ENCODE results near the gene PTPRD.

The PTPRD gene

GRCh38 chr9:8782237-8782636, 1830.6 kb downstream of the PTPRD start:
- Histone ChIP-seq H3K4me2 (ENCODE audit: low read depth, low read length, poor library complexity, severe bottlenecking) (no peak overlapping the region), H3K4me1 (ENCODE audit: insufficient read depth, low read length, poor library complexity, severe bottlenecking) (peaks cover 26% of the 10 kb centered on the region), H3K4me3 (ENCODE audit: low read length, poor library complexity, severe bottlenecking) (no peak overlapping the region), H3K27me3 (ENCODE audit: insufficient read depth, low read length, poor library complexity, severe bottlenecking) (no peaks in the 10 kb centered on the region), H3K9ac (ENCODE audit: low read depth, low read length, poor library complexity, severe bottlenecking) (no peak overlapping the region), H3K9me2 (replicated peaks; ENCODE audit: low read depth, low read length) (no peaks in the 10 kb centered on the region), H2AFZ (ENCODE audit: low read length) (no peak overlapping the region), H3K9me3 (ENCODE audit: insufficient read depth, low read depth, low read length) (no peaks in the 10 kb centered on the region), H3K79me2 (ENCODE audit: insufficient read depth, low read length) (peaks cover 100% of the 10 kb centered on the region), H3F3A (ENCODE audit: low read depth) (no peaks in the 10 kb centered on the region), H3K36me3 (ENCODE audit: insufficient read depth, low read length) (peaks cover 12% of the 10 kb centered on the region; the same call in 1 of the 2 replicates), H4K20me1 (ENCODE audit: insufficient read depth, low read length, poor library complexity, severe bottlenecking) (peaks cover 43% of the 10 kb centered on the region)
- no peak for TF ChIP-seq EZH2phosphoT487 (IDR thresholded peaks at IDR 0.05; ENCODE audit: borderline replicate concordance)
- TF ChIP-seq, protein P1, sequence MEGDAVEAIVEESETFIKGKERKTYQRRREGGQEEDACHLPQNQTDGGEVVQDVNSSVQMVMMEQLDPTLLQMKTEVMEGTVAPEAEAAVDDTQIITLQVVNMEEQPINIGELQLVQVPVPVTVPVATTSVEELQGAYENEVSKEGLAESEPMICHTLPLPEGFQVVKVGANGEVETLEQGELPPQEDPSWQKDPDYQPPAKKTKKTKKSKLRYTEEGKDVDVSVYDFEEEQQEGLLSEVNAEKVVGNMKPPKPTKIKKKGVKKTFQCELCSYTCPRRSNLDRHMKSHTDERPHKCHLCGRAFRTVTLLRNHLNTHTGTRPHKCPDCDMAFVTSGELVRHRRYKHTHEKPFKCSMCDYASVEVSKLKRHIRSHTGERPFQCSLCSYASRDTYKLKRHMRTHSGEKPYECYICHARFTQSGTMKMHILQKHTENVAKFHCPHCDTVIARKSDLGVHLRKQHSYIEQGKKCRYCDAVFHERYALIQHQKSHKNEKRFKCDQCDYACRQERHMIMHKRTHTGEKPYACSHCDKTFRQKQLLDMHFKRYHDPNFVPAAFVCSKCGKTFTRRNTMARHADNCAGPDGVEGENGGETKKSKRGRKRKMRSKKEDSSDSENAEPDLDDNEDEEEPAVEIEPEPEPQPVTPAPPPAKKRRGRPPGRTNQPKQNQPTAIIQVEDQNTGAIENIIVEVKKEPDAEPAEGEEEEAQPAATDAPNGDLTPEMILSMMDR (conservative IDR thresholded peaks at IDR 0.05; ENCODE audit: low read length) = no peak

- Histone ChIP-seq H4K20me1 (ENCODE audit: insufficient read depth, low read length, poor library complexity, severe bottlenecking) (peaks cover 43% of the 10 kb centered on the region), H3K9me3 (ENCODE audit: insufficient read depth, low read depth, low read length) (no peaks in the 10 kb centered on the region), H2AFZ (ENCODE audit: low read length) (no peak overlapping the region), H3K9me2 (replicated peaks; ENCODE audit: low read depth, low read length) (no peaks in the 10 kb centered on the region), H3F3A (ENCODE audit: low read depth) (no peaks in the 10 kb centered on the region), H3K4me3 (ENCODE audit: low read length, poor library complexity, severe bottlenecking) (no peak overlapping the region), H3K4me2 (ENCODE audit: low read depth, low read length, poor library complexity, severe bottlenecking) (no peak overlapping the region), H3K9ac (ENCODE audit: low read depth, low read length, poor library complexity, severe bottlenecking) (no peak overlapping the region), H3K79me2 (ENCODE audit: insufficient read depth, low read length) (peaks cover 97% of the 10 kb centered on the region), H3K27me3 (ENCODE audit: insufficient read depth, low read length, poor library complexity, severe bottlenecking) (no peaks in the 10 kb centered on the region), H3K4me1 (ENCODE audit: insufficient read depth, low read length, poor library complexity, severe bottlenecking) (peaks cover 26% of the 10 kb centered on the region), H3K36me3 (ENCODE audit: insufficient read depth, low read length) (peaks cover 12% of the 10 kb centered on the region; the same call in 1 of the 2 replicates)
- TF ChIP-seq, protein P1 (conservative IDR thresholded peaks at IDR 0.05; ENCODE audit: low read length) = no peak
- TF ChIP-seq EZH2phosphoT487 (IDR thresholded peaks at IDR 0.05; ENCODE audit: borderline replicate concordance) = no peak
These were observed 1831.3 kb downstream of the PTPRD start for GRCh38 chr9:8781458-8781857.

GRCh38 chr9:8780386-8780785, 1832.4 kb downstream of the PTPRD start:
- Histone ChIP-seq H3K36me3 (ENCODE audit: insufficient read depth, low read length) (peaks cover 16% of the 10 kb centered on the region; the same call in 1 of the 2 replicates), H3K9me2 (replicated peaks; ENCODE audit: low read depth, low read length) (no peaks in the 10 kb centered on the region), H3K9ac (ENCODE audit: low read depth, low read length, poor library complexity, severe bottlenecking) (no peak overlapping the region), H3K27me3 (ENCODE audit: insufficient read depth, low read length, poor library complexity, severe bottlenecking) (no peaks in the 10 kb centered on the region), H2AFZ (ENCODE audit: low read length) (no peak overlapping the region), H3F3A (ENCODE audit: low read depth) (no peaks in the 10 kb centered on the region), H3K4me3 (ENCODE audit: low read length, poor library complexity, severe bottlenecking) (no peak overlapping the region), H4K20me1 (ENCODE audit: insufficient read depth, low read length, poor library complexity, severe bottlenecking) (peaks cover 35% of the 10 kb centered on the region), H3K79me2 (ENCODE audit: insufficient read depth, low read length) (peaks cover 96% of the 10 kb centered on the region), H3K4me1 (ENCODE audit: insufficient read depth, low read length, poor library complexity, severe bottlenecking) (peaks cover 18% of the 10 kb centered on the region), H3K9me3 (ENCODE audit: insufficient read depth, low read depth, low read length) (no peaks in the 10 kb centered on the region), H3K4me2 (ENCODE audit: low read depth, low read length, poor library complexity, severe bottlenecking) (no peak overlapping the region)
- TF ChIP-seq, protein P1 (conservative IDR thresholded peaks at IDR 0.05; ENCODE audit: low read length) = no peak
- no peak for TF ChIP-seq EZH2phosphoT487 (IDR thresholded peaks at IDR 0.05; ENCODE audit: borderline replicate concordance)

All from Loucy (cell line).